ENCODE measurements around the gene SIGLEC9.

Gene SIGLEC9

DNA sequence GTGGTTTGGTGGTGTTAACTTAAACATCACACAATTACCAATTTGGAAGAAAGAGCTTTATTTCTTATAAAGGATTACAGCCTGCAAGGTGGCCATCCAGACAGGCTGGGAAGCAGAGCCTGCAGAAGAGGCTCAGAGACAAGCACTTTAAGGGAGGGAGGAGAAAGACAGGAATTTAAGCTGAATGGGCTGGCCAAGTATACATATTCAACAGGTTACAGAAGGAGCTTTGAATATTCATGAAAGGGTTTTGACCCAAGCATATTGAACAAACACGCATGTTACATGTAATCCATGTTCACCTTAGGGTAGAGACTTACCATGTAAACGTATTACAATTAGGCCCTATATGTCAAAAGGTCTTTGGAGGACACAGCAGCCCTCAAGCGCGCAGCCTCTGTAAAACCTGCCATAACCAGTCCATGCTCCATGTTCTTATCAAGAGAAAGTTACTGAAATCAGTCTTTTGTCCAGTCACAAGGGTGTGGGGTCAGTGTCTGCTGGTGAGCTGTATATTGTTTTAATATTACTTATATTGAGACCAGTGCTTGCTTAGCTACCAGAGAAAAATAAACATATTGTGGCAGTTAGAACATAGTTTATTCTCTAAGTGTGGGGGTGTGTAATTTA is 37.3 kb downstream of the SIGLEC9 start:
- H3K27me3 ChIP-seq (ENCODE audit: insufficient read depth, low read length, poor library complexity, severe bottlenecking) = no peaks in the 10 kb centered on the region
- H3K9me2 ChIP-seq (replicated peaks; ENCODE audit: low read depth, low read length) = no peaks in the 10 kb centered on the region
- no peak for TF ChIP-seq CTCF (conservative IDR thresholded peaks at IDR 0.05; ENCODE audit: low read length)
- no peak for TF ChIP-seq EZH2phosphoT487 (IDR thresholded peaks at IDR 0.05; ENCODE audit: borderline replicate concordance)
- H2AFZ ChIP-seq (ENCODE audit: low read length) = no peak overlapping the region; the same call in 1 of the 2 replicates
- H3K4me1 ChIP-seq (ENCODE audit: insufficient read depth, low read length, poor library complexity, severe bottlenecking) = peaks cover 9% of the 10 kb centered on the region
- H3K9ac ChIP-seq (ENCODE audit: low read depth, low read length, poor library complexity, severe bottlenecking) = no peak overlapping the region
- no peaks in the 10 kb centered on the region for H3K79me2 ChIP-seq (ENCODE audit: insufficient read depth, low read length)
- H3F3A ChIP-seq (ENCODE audit: low read depth) = 0 out of 2 replicates have a peak, but pooled peaks cover 3% of the 10 kb centered on the region
- no peak overlapping the region for H3K4me2 ChIP-seq (ENCODE audit: low read depth, low read length, poor library complexity, severe bottlenecking)
- no peaks in the 10 kb centered on the region for H3K36me3 ChIP-seq (ENCODE audit: insufficient read depth, low read length)
- H3K4me3 ChIP-seq (ENCODE audit: low read length, poor library complexity, severe bottlenecking) = no peak overlapping the region
- H3K9me3 ChIP-seq (ENCODE audit: insufficient read depth, low read depth, low read length) = no peaks in the 10 kb centered on the region
- H4K20me1 ChIP-seq (ENCODE audit: insufficient read depth, low read length, poor library complexity, severe bottlenecking) = no peaks in the 10 kb centered on the region

- TF ChIP-seq CTCF (conservative IDR thresholded peaks at IDR 0.05; ENCODE audit: low read length) (no peak), EZH2phosphoT487 (IDR thresholded peaks at IDR 0.05; ENCODE audit: borderline replicate concordance) (no peak)
- no peaks in the 10 kb centered on the region for H3K9me3 ChIP-seq (ENCODE audit: insufficient read depth, low read depth, low read length)
- H2AFZ ChIP-seq (ENCODE audit: low read length) = no peak overlapping the region
- no peaks in the 10 kb centered on the region for H3K36me3 ChIP-seq (ENCODE audit: insufficient read depth, low read length)
- no peaks in the 10 kb centered on the region for H3K79me2 ChIP-seq (ENCODE audit: insufficient read depth, low read length)
- no peak overlapping the region for H3K9ac ChIP-seq (ENCODE audit: low read depth, low read length, poor library complexity, severe bottlenecking)
- H3K4me2 ChIP-seq (ENCODE audit: low read depth, low read length, poor library complexity, severe bottlenecking) = no peak overlapping the region
- 0 out of 2 replicates have a peak, but pooled peaks cover 3% of the 10 kb centered on the region for H3F3A ChIP-seq (ENCODE audit: low read depth)
- H4K20me1 ChIP-seq (ENCODE audit: insufficient read depth, low read length, poor library complexity, severe bottlenecking) = no peaks in the 10 kb centered on the region
- no peak overlapping the region for H3K4me3 ChIP-seq (ENCODE audit: low read length, poor library complexity, severe bottlenecking)
- H3K27me3 ChIP-seq (ENCODE audit: insufficient read depth, low read length, poor library complexity, severe bottlenecking) = no peaks in the 10 kb centered on the region
- H3K9me2 ChIP-seq (replicated peaks; ENCODE audit: low read depth, low read length) = no peaks in the 10 kb centered on the region
- H3K4me1 ChIP-seq (ENCODE audit: insufficient read depth, low read length, poor library complexity, severe bottlenecking) = peaks cover 20% of the 10 kb centered on the region
Measured at GRCh38 chr19:51163257-51163656, 38.6 kb downstream of the SIGLEC9 start.

- Histone ChIP-seq H3K9me2 (replicated peaks; ENCODE audit: low read depth, low read length) (no peaks in the 10 kb centered on the region), H4K20me1 (ENCODE audit: insufficient read depth, low read length, poor library complexity, severe bottlenecking) (no peaks in the 10 kb centered on the region), H3K36me3 (ENCODE audit: insufficient read depth, low read length) (no peaks in the 10 kb centered on the region), H2AFZ (ENCODE audit: low read length) (no peak overlapping the region), H3K4me3 (ENCODE audit: low read length, poor library complexity, severe bottlenecking) (no peak overlapping the region), H3K4me1 (ENCODE audit: insufficient read depth, low read length, poor library complexity, severe bottlenecking) (peaks cover 20% of the 10 kb centered on the region), H3K27me3 (ENCODE audit: insufficient read depth, low read length, poor library complexity, severe bottlenecking) (no peaks in the 10 kb centered on the region), H3K9me3 (ENCODE audit: insufficient read depth, low read depth, low read length) (no peaks in the 10 kb centered on the region), H3K4me2 (ENCODE audit: low read depth, low read length, poor library complexity, severe bottlenecking) (no peak overlapping the region), H3K79me2 (ENCODE audit: insufficient read depth, low read length) (no peaks in the 10 kb centered on the region), H3F3A (ENCODE audit: low read depth) (0 out of 2 replicates have a peak, but pooled peaks cover 3% of the 10 kb centered on the region), H3K9ac (ENCODE audit: low read depth, low read length, poor library complexity, severe bottlenecking) (no peak overlapping the region)
- TF ChIP-seq CTCF (conservative IDR thresholded peaks at IDR 0.05; ENCODE audit: low read length) = no peak
- no peak for TF ChIP-seq EZH2phosphoT487 (IDR thresholded peaks at IDR 0.05; ENCODE audit: borderline replicate concordance)
Measured at GRCh38 chr19:51164215-51164614, 39.5 kb downstream of the SIGLEC9 start.
